GM23338 (cell line): ENCODE results near the gene TM9SF4.

Experiments used
- CREB1 ChIP-seq: fragments of 250-450 bp; sonication (Bioruptor Pico); IDR thresholded peaks from 2 replicates; pipeline ENCODE4 v1.5.0; 2020; ENCODE audit warnings: low read depth, mild to moderate bottlenecking, moderate library complexity
- CTCF ChIP-seq, 2 experiments: fragments of 200-600 bp in 1 of 2; sonication (generic) in 1 of 2; conservative IDR thresholded peaks; 2 replicates each; pipeline versions ENCODE4 v1.5.1 to v1.6.1; 2016 to 2017; ENCODE audit warnings: antibody characterized with exemption in 2 of 2, low read depth in 2 of 2, mild to moderate bottlenecking in 2 of 2, moderate library complexity in 1 of 2
- ETS1 ChIP-seq: IDR thresholded peaks from 2 replicates; pipeline ENCODE4 v1.6.1; 2016; ENCODE audit warnings: antibody characterized with exemption
- EZH2 ChIP-seq: fragments of 200-600 bp; sonication (generic); IDR thresholded peaks from one replicate; pipeline ENCODE4 v1.8.0; 2017; ENCODE audit warnings: antibody characterized with exemption, mild to moderate bottlenecking, low read depth; ENCODE audit not compliant: unreplicated experiment
- EZH2phosphoT487 ChIP-seq: fragments of 200-600 bp; sonication (generic); IDR thresholded peaks from one replicate; pipeline ENCODE4 v1.8.1; 2018; ENCODE audit warnings: antibody characterized with exemption; ENCODE audit not compliant: unreplicated experiment
- POLR2AphosphoS5 ChIP-seq: IDR thresholded peaks from 2 replicates; pipeline ENCODE4 v1.6.1; 2016; ENCODE audit warnings: antibody characterized with exemption, low read depth
- REST ChIP-seq: IDR thresholded peaks from one replicate; pipeline ENCODE4 v1.6.1; 2018; ENCODE audit warnings: antibody characterized with exemption; ENCODE audit not compliant: unreplicated experiment
- STAT1 ChIP-seq: IDR thresholded peaks from one replicate; pipeline ENCODE4 v1.6.1; 2016; ENCODE audit warnings: antibody characterized with exemption; ENCODE audit not compliant: unreplicated experiment
- ZNF114 ChIP-seq: fragments of 250-450 bp; sonication (Bioruptor Pico); IDR thresholded peaks from 2 replicates; pipeline ENCODE4 v1.5.0; 2020; ENCODE audit warnings: mild to moderate bottlenecking, moderate library complexity

- TF ChIP-seq CTCF (conservative IDR thresholded peaks at IDR 0.05; ENCODE audit: low read depth in 2 of 2) (no peak), REST (no peak), POLR2AphosphoS5 (no peak), STAT1 (no peak), ZNF114 (CRISPR knock-in tag) (no peak), EZH2 (no peak), ETS1 (no peak), EZH2phosphoT487 (no peak), CREB1 (CRISPR knock-in tag) (no peak)
These were observed 44.8 kb upstream of the TM9SF4 start for GRCh38 chr20:32064667-32065066.
